Neuronal stem cell (in vitro differentiated cells): ENCODE results near the gene TRIM40.
A peak's percentile ranks its signal among the peaks of the same experiment; 100 is the strongest.

Experiments
- DNase-seq: peaks from one replicate; pipeline ENCODE4 v3.0.0-alpha.2; 2013; ENCODE audit warnings: low spot score
- H2AFZ ChIP-seq: one replicate; pipeline ENCODE4 v1.6.1; 2013; ENCODE audit warnings: mild to moderate bottlenecking, low read length, inconsistent platforms
- H2AK5ac ChIP-seq: 2 replicates; pipeline ENCODE4 v1.6.1; 2013; ENCODE audit warnings: low read depth, mild to moderate bottlenecking, inconsistent platforms, low read length, moderate library complexity, mixed read lengths
- H2BK120ac ChIP-seq: 2 replicates; pipeline ENCODE4 v1.6.1; 2013; ENCODE audit warnings: low read depth, mild to moderate bottlenecking, inconsistent platforms, low read length, moderate library complexity, mixed read lengths
- H2BK12ac ChIP-seq: one replicate; pipeline ENCODE4 v1.6.1; 2013; ENCODE audit warnings: low read length, inconsistent platforms
- H2BK15ac ChIP-seq: 2 replicates; pipeline ENCODE4 v1.6.1; 2013; ENCODE audit warnings: mild to moderate bottlenecking, low read length, inconsistent platforms, mixed read lengths
- H2BK5ac ChIP-seq: one replicate; pipeline ENCODE4 v1.6.1; 2013; ENCODE audit warnings: inconsistent platforms, mild to moderate bottlenecking, low read length, moderate library complexity
- H3K14ac ChIP-seq: one replicate; pipeline ENCODE4 v1.6.1; 2013; ENCODE audit warnings: low read length, inconsistent platforms
- H3K18ac ChIP-seq: 2 replicates; pipeline ENCODE4 v1.6.1; 2013; ENCODE audit warnings: low read length, inconsistent platforms
- H3K23ac ChIP-seq: 2 replicates; pipeline ENCODE4 v1.6.1; 2013; ENCODE audit warnings: low read depth, mild to moderate bottlenecking, mixed read lengths, low read length, inconsistent platforms; ENCODE audit not compliant: poor library complexity
- H3K27ac ChIP-seq: replicated peaks from 3 replicates; pipeline ENCODE4 v1.5.1; 2013; ENCODE audit warnings: low read length, inconsistent platforms
- H3K27me3 ChIP-seq, 3 experiments: 2 replicates each; pipeline ENCODE4 v1.6.1; 2013; ENCODE audit warnings: low read length in 3 of 3, mild to moderate bottlenecking in 2 of 3, inconsistent platforms in 1 of 3, low read depth in 1 of 3, mixed read lengths in 1 of 3, moderate library complexity in 1 of 3; ENCODE audit not compliant: control insufficient read depth in 3 of 3, insufficient read depth in 3 of 3
- H3K36me3 ChIP-seq, 2 donors: replicated peaks in 1 of 2; 2 replicates each; pipeline ENCODE4 v1.6.1; 2013; ENCODE audit warnings: low read length in 2 of 2; ENCODE audit not compliant: control insufficient read depth in 2 of 2, insufficient read depth in 2 of 2
- H3K4ac ChIP-seq: 2 replicates; pipeline ENCODE4 v1.6.1; 2013; ENCODE audit warnings: inconsistent platforms, mild to moderate bottlenecking, low read length, moderate library complexity
- H3K4me1 ChIP-seq, 2 donors: 1 replicate in 1 of 2; 2 replicates in 1 of 2; pipeline ENCODE4 v1.6.1; 2013; ENCODE audit warnings: low read length in 2 of 2, low read depth in 1 of 2; ENCODE audit not compliant: control insufficient read depth in 2 of 2, insufficient read depth in 1 of 2
- H3K4me2 ChIP-seq: one replicate; pipeline ENCODE4 v1.6.1; 2013; ENCODE audit warnings: mild to moderate bottlenecking, low read length, inconsistent platforms; ENCODE audit not compliant: insufficient read depth, poor library complexity, severe bottlenecking
- H3K4me3 ChIP-seq, 2 donors: 2 replicates each; pipeline ENCODE4 v1.5.1; 2013; ENCODE audit warnings: low read length in 2 of 2, mild to moderate bottlenecking in 2 of 2, inconsistent platforms in 1 of 2, moderate library complexity in 1 of 2
- H3K79me1 ChIP-seq: one replicate; pipeline ENCODE4 v1.6.1; 2013; ENCODE audit warnings: low read depth, mild to moderate bottlenecking, inconsistent platforms, low read length, moderate library complexity
- H3K9ac ChIP-seq: one replicate; pipeline ENCODE4 v1.6.1; 2013; ENCODE audit warnings: mild to moderate bottlenecking, low read depth, low read length, inconsistent platforms; ENCODE audit not compliant: poor library complexity
- H3K9me3 ChIP-seq, 2 donors: replicated peaks in 1 of 2; 2 replicates each; pipeline versions ENCODE3 to v1.6.1; 2013; ENCODE audit warnings: low read length in 2 of 2, mild to moderate bottlenecking in 2 of 2, inconsistent platforms in 1 of 2, low read depth in 1 of 2, mixed read lengths in 1 of 2, moderate library complexity in 1 of 2; ENCODE audit not compliant: control insufficient read depth in 2 of 2, insufficient read depth in 1 of 2
- H4K8ac ChIP-seq: one replicate; pipeline ENCODE4 v1.6.1; 2013; ENCODE audit warnings: low read depth, mild to moderate bottlenecking, inconsistent platforms, low read length, moderate library complexity
- H4K91ac ChIP-seq: one replicate; pipeline ENCODE4 v1.6.1; 2013; ENCODE audit warnings: low read length, low read depth, mild to moderate bottlenecking, inconsistent platforms; ENCODE audit not compliant: poor library complexity
- WGBS, 2 donors: extraction: QIAGEN DNeasy Blood & Tissue Kit; methylation state at CpG; one replicate each; pipeline ENCODE4 v1.1.7; 2013; ENCODE audit warnings: missing lambda C conversion rate in 2 of 2, mixed read lengths in 1 of 2; ENCODE audit not compliant: insufficient read length in 2 of 2, insufficient replicate concordance in 1 of 2; ENCODE audit errors: extremely low coverage in 2 of 2; 5-methylcytosine and 5-hydroxymethylcytosine counted together

Gene TRIM40

DNA sequence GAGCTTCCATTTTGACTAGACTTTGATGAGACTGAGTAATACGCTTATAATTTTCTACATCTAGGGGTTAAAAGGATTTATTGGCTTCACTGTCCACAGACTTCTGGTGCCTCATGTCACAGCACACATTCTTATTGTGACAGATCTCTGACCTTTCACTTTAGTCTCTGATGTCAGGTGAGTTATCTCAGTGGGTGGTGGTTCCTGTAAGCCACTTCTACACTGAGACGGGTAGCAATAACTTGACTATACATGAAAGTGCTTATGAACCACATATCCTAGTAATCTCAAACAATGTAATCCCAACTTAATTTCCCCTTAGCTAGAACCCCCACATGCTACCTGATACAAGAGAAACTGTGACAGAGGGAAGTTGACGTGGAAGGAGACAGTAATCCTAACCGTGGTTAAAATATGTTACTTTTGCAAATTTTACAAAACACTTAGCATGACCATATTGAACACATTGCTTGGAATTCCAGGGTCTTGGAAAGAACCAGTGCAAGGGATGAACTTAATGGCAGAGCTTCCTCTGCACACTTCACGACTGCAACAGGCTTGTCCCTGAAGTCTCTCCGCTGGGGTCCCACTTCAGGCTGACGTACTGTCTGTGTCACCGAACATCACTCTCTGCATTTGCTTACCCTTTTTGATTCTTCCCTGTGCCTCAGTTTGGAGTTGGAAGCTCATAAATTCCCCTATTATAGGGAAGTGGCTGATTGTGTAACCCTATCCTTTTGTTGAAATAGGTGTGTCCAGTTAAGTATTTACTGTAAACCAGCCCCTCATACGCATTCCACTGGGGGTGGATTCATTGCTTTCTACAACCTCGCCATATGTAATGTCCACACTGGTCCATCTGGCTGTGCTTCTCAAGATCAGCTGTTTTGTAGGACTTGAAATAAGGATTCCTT, 6.4 kb upstream of the TRIM40 start:
- no peak overlapping the region for H2BK12ac ChIP-seq
- no peaks in the 10 kb centered on the region for H3K36me3 ChIP-seq
- H3K27ac ChIP-seq = no peak overlapping the region
- H2AFZ ChIP-seq = no peak overlapping the region
- H4K8ac ChIP-seq = no peak overlapping the region
- no peak overlapping the region for H3K4me3 ChIP-seq
- H3K18ac ChIP-seq = no peak overlapping the region
- no peak for DNase-seq
- H3K4ac ChIP-seq = no peak overlapping the region
- WGBS, 2 donors = no CpG with 5 or more reads among the region's 10 CpGs
- H3K9me3 ChIP-seq = no peaks in the 10 kb centered on the region
- no peak overlapping the region for H2BK120ac ChIP-seq
- no peak overlapping the region for H3K14ac ChIP-seq
- H2BK5ac ChIP-seq = no peak overlapping the region
- H3K79me1 ChIP-seq = no peaks in the 10 kb centered on the region
- no peak overlapping the region for H2AK5ac ChIP-seq
- H3K4me2 ChIP-seq = no peak overlapping the region
- H3K23ac ChIP-seq = no peak overlapping the region
- H3K9ac ChIP-seq = no peak overlapping the region
- peaks cover 8 to 67% (median 47%) of the 10 kb centered on the region in 3 experiments for H3K27me3 ChIP-seq
- peaks cover 0 to 3% of the 10 kb centered on the region in 2 donors for H3K4me1 ChIP-seq
- H4K91ac ChIP-seq = no peak overlapping the region
- no peak overlapping the region for H2BK15ac ChIP-seq

DNA sequence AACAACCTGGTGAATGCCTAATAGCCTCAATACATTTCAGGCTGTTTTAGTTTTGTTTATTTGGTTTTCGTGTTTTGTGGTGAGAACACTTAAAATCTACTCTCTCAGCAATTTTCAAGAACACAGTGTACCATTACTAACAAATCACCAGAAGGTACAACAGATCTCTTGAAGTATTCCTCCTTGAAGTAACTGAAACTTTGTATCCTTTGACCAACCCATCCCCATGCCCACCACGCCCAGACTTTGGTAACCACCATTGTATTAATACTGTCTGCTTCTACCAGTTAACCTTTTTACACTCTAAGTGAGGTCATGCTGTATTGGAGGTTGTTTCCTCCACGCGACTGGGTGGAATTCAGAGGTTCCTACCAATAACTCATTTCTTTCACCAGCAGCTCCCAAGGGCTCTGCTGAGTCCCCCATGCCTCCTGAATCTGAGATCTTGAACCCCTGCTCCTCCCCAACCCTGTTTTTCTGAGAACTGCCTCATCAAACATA, 5.7 kb upstream of the TRIM40 start:
- Histone ChIP-seq H3K27ac (no peak overlapping the region), H3K14ac (no peak overlapping the region), H3K4ac (no peak overlapping the region), H3K9ac (no peak overlapping the region), H2AK5ac (no peak overlapping the region), H3K36me3 (no peaks in the 10 kb centered on the region), H3K4me1 (peaks cover 0 to 3% of the 10 kb centered on the region in 2 donors), H3K23ac (no peak overlapping the region), H2BK12ac (no peak overlapping the region), H3K27me3 (peaks cover 8 to 62% (median 47%) of the 10 kb centered on the region in 3 experiments), H3K4me2 (no peak overlapping the region), H2AFZ (no peak overlapping the region), H4K8ac (no peak overlapping the region), H2BK120ac (no peak overlapping the region), H3K9me3 (no peaks in the 10 kb centered on the region), H4K91ac (no peak overlapping the region), H2BK15ac (no peak overlapping the region), H3K4me3 (no peak overlapping the region), H3K79me1 (no peaks in the 10 kb centered on the region), H2BK5ac (no peak overlapping the region), H3K18ac (no peak overlapping the region)
- WGBS, 2 donors = no CpG with 5 or more reads among the region's 4 CpGs
- DNase-seq = no peak

DNA sequence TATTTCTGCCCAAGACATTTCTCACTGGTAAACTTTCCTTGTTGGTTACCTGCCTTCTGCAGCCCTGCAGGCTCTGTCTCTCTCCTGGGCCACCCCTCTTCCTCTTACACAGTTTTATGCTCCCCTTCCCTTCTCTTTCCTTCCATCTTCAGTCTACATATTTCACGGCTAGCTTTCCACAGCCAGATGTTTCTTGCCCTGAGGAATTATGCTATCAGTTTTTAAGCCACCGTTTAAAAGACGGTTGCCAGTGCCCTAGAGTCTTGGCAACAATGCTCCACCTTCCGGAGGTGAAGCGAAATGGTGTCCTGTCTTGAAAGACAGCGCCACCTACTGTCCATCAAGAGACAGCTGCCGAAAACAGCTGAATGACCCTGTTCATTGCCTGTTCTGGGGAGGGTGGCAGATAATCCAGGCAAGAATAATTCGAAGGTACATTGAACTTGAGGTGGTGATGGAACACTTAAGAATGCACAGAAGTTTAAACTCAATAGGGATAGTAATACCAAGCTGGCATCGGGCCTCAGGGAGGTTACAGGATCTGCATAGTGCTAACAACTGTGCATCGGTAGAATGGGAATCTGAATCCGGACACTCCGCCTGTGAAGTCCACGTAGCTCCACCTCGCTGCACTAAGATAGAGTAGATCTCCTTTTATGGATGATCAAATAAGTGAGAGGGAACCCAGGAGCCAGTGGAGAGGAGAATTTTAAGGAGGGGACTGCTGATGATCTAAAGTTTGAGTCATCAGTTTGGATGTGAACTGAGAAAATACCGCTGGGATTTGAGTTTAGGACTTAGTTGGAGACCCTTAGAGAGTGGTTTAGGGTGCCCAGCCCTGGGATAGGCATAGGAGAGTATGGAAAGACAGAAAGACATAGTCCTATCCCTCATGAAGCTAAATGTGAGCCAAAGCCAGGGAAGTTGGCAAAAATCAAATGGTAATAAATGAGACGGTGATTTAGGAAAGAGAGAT, 4.8 kb upstream of the TRIM40 start:
- Histone ChIP-seq H3K27me3 (peaks cover 8 to 54% (median 41%) of the 10 kb centered on the region in 3 experiments), H4K8ac (no peak overlapping the region), H3K4ac (no peak overlapping the region), H4K91ac (no peak overlapping the region), H3K4me1 (peaks cover 0 to 3% of the 10 kb centered on the region in 2 donors), H3K27ac (no peak overlapping the region), H2AK5ac (no peak overlapping the region), H3K18ac (no peak overlapping the region), H3K9me3 (no peaks in the 10 kb centered on the region), H3K79me1 (no peaks in the 10 kb centered on the region), H3K4me2 (no peak overlapping the region), H2BK120ac (no peak overlapping the region), H3K36me3 (no peaks in the 10 kb centered on the region), H2BK12ac (no peak overlapping the region), H2BK15ac (no peak overlapping the region), H3K9ac (no peak overlapping the region), H2BK5ac (no peak overlapping the region), H3K4me3 (no peak overlapping the region), H3K14ac (no peak overlapping the region), H2AFZ (no peak overlapping the region), H3K23ac (no peak overlapping the region)
- DNase-seq = peak; percentile 79
- no CpG with 5 or more reads among the region's 16 CpGs for WGBS, 2 donors
